Osteoblast (primary cell): Measurements from ENCODE around the gene LRRTM4. TPM values are rescaled to one million over a fixed set of nuclear protein-coding genes. Genes with fewer than 3 reads are reported as not detected.

Experiments
- DNase-seq: peaks from one replicate; pipeline ENCODE4 v3.0.0; 2011; ENCODE audit warnings: low spot score, mixed read lengths; ENCODE audit not compliant: insufficient read length; ENCODE audit errors: missing footprints
- H2AFZ ChIP-seq: 2 replicates; pipeline ENCODE4 v1.6.0; 2011; ENCODE audit warnings: mild to moderate bottlenecking, low read length
- H3K27ac ChIP-seq: 2 replicates; pipeline ENCODE4 v1.5.1; 2011; ENCODE audit warnings: mild to moderate bottlenecking, low read depth, low read length, moderate library complexity
- H3K27me3 ChIP-seq: 2 replicates; pipeline ENCODE4 v1.6.0; 2012; ENCODE audit warnings: mild to moderate bottlenecking, control low read depth, inconsistent platforms, low read length, moderate library complexity; ENCODE audit not compliant: insufficient read depth
- H3K36me3 ChIP-seq: 2 replicates; pipeline ENCODE4 v1.5.1; 2011; ENCODE audit warnings: mild to moderate bottlenecking, low read length, control low read depth, moderate library complexity; ENCODE audit not compliant: insufficient read depth
- H3K4me1 ChIP-seq: 2 replicates; pipeline ENCODE4 v1.5.1; 2011; ENCODE audit warnings: mild to moderate bottlenecking, low read length, control low read depth, moderate library complexity; ENCODE audit not compliant: insufficient read depth
- H3K4me2 ChIP-seq: 2 replicates; pipeline ENCODE4 v1.6.0; 2011; ENCODE audit warnings: mild to moderate bottlenecking, low read length; ENCODE audit not compliant: insufficient read depth
- H3K4me3 ChIP-seq: fragments of 200-600 bp; sonication (generic); 3 replicates; pipeline ENCODE4 v1.5.1; 2012; ENCODE audit warnings: mild to moderate bottlenecking, low read length, inconsistent platforms; ENCODE audit not compliant: insufficient read depth
- H3K79me2 ChIP-seq: 2 replicates; pipeline ENCODE4 v1.6.0; 2012; ENCODE audit warnings: mild to moderate bottlenecking, low read length, control low read depth, inconsistent platforms; ENCODE audit not compliant: insufficient read depth
- H3K9me3 ChIP-seq: 2 replicates; pipeline ENCODE4 v1.5.1; 2011; ENCODE audit warnings: low read depth, low read length, control low read depth
- H4K20me1 ChIP-seq: 2 replicates; pipeline ENCODE4 v1.6.0; 2012; ENCODE audit warnings: mild to moderate bottlenecking, low read length, control low read depth; ENCODE audit not compliant: insufficient read depth
- CTCF ChIP-seq: IDR thresholded peaks from 2 replicates; pipeline ENCODE4 v1.5.1; 2011; ENCODE audit warnings: mild to moderate bottlenecking, low read depth, low read length, moderate library complexity; ENCODE audit errors: extremely low read depth
- total RNA-seq: library from RNA; depleted of rRNA; stranded (reverse); fragments of >200 nt; gene quantifications from 2 replicates; pipeline ENCODE4 v1.2.3, GENCODE V29; 2012

LRRTM4 gene
- total RNA-seq, 1 donor: not detected

DNA sequence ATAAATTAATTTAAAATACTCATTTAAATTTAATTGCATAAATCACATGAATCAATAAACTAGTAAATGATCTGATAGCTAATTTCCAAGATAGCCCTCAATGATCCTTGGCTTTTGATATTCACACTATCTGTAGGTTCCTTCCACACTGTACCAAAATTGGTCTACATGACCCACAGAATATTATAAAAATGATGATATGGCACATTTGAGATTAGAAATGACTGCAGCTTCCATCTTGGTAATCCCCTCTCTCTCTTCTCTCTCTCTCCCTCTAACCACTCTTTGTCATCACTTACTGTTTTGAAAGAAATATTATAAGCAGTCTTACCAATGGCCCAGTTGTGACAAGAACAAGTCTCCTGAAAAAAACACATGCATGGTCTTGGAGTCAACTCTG is 394.8 kb downstream of the LRRTM4 start:
- no peaks in the 10 kb centered on the region for H3K36me3 ChIP-seq
- peaks cover 6% of the 10 kb centered on the region for H3K9me3 ChIP-seq
- H3K27ac ChIP-seq: no peak overlapping the region
- no peaks in the 10 kb centered on the region for H3K79me2 ChIP-seq
- no peak for DNase-seq
- H4K20me1 ChIP-seq: no peaks in the 10 kb centered on the region
- H3K4me3 ChIP-seq: no peak overlapping the region
- TF ChIP-seq CTCF: no peak
- no peak overlapping the region for H2AFZ ChIP-seq
- no peak overlapping the region for H3K4me2 ChIP-seq
- no peaks in the 10 kb centered on the region for H3K27me3 ChIP-seq
- H3K4me1 ChIP-seq: no peaks in the 10 kb centered on the region

DNA sequence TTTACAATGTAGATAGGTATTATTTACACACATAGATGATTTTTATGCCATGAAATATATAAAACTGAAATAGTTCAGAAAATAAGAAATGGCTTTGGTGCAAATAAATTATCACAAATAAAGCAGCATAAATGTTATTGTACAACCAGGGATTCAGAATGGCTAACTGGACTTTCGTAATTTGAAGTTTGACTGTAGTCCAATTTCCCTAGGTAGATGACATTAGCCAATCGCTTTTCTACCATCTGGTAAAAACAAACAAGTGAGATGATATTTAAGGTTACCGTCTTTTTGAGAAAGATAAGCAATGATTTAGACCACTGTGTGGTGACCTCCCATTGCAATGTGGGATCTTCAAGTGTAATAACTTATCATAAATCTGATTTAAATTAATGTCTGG is 400.7 kb downstream of the LRRTM4 start:
- Histone ChIP-seq H3K4me3 (no peak overlapping the region), H3K79me2 (no peaks in the 10 kb centered on the region), H3K36me3 (no peaks in the 10 kb centered on the region), H3K4me1 (no peaks in the 10 kb centered on the region), H4K20me1 (no peaks in the 10 kb centered on the region), H3K9me3 (peaks cover 10% of the 10 kb centered on the region), H2AFZ (no peak overlapping the region), H3K27me3 (no peaks in the 10 kb centered on the region), H3K4me2 (no peak overlapping the region), H3K27ac (no peak overlapping the region)
- DNase-seq: no peak
- no peak for TF ChIP-seq CTCF

DNA sequence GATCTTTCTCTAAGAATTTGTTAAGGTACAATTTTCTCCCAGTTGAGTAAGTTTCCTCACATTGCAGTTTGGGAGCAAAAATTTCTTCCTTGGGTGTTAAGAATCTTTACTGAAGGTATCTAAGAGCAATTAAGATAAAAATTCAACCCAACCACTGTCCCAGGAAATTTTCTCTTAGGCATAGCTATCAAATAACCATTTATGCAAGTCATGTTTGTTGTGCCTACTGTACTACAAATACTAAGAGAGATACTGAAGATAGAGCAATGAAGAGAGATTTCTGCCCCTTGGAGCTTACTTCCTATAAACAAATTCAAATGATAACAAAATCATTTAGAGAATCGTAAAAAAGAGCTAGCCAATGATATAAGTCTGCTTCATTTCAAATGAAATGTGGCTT is 402.8 kb downstream of the LRRTM4 start:
- no peak overlapping the region for H2AFZ ChIP-seq
- no peaks in the 10 kb centered on the region for H4K20me1 ChIP-seq
- no peaks in the 10 kb centered on the region for H3K36me3 ChIP-seq
- DNase-seq: no peak
- no peaks in the 10 kb centered on the region for H3K79me2 ChIP-seq
- no peak overlapping the region for H3K4me2 ChIP-seq
- no peak overlapping the region for H3K4me3 ChIP-seq
- peaks cover 7% of the 10 kb centered on the region for H3K9me3 ChIP-seq
- TF ChIP-seq CTCF: no peak
- H3K27ac ChIP-seq: no peak overlapping the region
- H3K4me1 ChIP-seq: no peaks in the 10 kb centered on the region
- no peaks in the 10 kb centered on the region for H3K27me3 ChIP-seq

GRCh38 chr2:77108915-77109314 is 413.3 kb downstream of the LRRTM4 start:
- Histone ChIP-seq H3K27me3 (no peaks in the 10 kb centered on the region), H3K9me3 (no peaks in the 10 kb centered on the region), H3K4me1 (no peaks in the 10 kb centered on the region), H4K20me1 (no peaks in the 10 kb centered on the region), H3K36me3 (no peaks in the 10 kb centered on the region), H3K4me3 (no peak overlapping the region), H3K4me2 (no peak overlapping the region), H3K79me2 (no peaks in the 10 kb centered on the region), H3K27ac (no peak overlapping the region), H2AFZ (no peak overlapping the region)
- no peak for DNase-seq
- TF ChIP-seq CTCF: no peak
